Metanephros (tissue), 2 donors: Measurements from ENCODE around the gene ZNF428. TPM values are rescaled to one million over a fixed set of nuclear protein-coding genes. Genes with fewer than 3 reads are reported as not detected.

Experiments used
- small RNA-seq: library from RNA; depleted of rRNA; stranded (forward); fragments of <200 nt; gene quantifications from one replicate; pipeline ENCODE3, GENCODE V24; 2014; ENCODE audit warnings: low replicate concordance
- total RNA-seq: library from RNA; depleted of rRNA; stranded (reverse); fragments of >200 nt; gene quantifications from one replicate; pipeline ENCODE4 v1.2.3, GENCODE V29; 2014

Gene ZNF428, protein sequence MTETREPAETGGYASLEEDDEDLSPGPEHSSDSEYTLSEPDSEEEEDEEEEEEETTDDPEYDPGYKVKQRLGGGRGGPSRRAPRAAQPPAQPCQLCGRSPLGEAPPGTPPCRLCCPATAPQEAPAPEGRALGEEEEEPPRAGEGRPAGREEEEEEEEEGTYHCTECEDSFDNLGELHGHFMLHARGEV
- total RNA-seq, result 90.2 TPM

GRCh38 chr19:43619262-43620060, at the start of gene ZNF428:
ZNF428 (minus strand) TSS chr19:43619629; CDS start chr19:43614304, 5,325 bp downstream.

DNA sequence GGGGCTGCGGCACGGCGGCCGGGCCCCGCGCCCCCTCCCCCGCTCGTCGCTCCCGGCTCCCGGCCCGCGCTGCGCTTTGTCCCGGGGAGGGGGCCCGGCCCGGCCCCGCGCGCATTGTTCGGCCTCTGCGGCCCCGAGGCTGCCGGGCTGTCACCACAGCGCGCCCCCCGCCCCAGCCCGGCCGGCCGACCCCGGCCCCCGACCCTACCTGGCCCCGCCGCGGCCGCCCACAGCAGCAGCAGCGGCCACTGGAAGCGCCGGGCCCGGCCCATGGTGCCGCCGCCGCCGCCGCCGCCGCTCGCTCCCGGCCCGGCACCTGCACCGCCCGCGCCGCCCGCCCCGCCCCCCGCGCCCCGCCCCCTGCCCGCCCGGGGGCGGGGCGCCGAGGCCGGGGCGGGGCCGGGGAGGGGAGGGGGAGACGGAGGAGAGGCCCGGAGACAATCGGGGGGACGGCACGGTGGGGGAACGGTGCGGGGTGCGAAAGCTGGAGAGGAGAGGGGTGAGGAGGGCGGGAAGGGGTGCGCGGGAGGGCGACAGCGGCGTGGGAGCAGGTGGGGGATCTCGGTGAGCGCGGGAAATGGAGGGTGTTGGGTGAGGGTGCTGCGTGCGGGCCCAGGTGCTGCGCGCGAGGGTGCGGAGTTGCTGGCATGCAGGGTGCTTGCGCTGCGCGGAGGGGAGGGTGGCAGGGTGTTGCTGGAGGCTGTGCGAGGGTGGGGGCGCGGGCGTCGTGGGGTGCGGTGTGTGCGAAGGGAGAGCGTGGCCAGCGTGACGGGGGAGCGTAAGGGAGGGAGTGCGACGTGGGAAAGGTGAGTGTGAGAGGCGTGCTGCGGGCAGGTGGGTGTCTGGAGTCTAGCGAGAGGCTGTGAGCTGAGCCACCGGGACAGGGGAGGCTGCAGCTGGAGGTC, 20.3 kb upstream of the ZNF428 start, which contains the start of gene CADM4:
Gene CADM4, minus strand, starts transcription at position 332 of the 905 bp plus-strand sequence. Its CDS starts 60 bp downstream, at position 272.

DNA sequence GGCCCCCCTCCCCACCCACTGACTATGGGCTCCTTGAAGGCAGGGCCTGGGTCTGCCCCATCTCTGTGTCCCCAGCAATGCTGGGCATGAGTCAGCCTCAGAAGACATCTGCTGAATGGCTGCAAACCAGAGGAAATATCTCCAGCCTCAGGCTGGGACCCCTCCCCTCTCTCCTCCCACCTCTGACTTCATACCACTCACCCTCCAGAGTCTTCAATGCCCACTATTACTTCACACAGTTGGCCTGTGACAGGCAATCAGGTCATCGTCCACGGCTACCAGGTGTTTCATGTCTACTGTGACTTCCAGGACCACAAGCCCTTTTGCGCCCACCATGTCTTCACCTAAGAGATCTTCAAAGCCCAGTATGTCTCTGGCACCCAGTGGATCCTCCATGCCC, 7.6 kb downstream of the ZNF428 start, which contains the start of gene SRRM5:
Gene SRRM5, plus strand, starts transcription at position 301 of the 400 bp plus-strand sequence. Its CDS starts 34 bp downstream, at position 335.

DNA sequence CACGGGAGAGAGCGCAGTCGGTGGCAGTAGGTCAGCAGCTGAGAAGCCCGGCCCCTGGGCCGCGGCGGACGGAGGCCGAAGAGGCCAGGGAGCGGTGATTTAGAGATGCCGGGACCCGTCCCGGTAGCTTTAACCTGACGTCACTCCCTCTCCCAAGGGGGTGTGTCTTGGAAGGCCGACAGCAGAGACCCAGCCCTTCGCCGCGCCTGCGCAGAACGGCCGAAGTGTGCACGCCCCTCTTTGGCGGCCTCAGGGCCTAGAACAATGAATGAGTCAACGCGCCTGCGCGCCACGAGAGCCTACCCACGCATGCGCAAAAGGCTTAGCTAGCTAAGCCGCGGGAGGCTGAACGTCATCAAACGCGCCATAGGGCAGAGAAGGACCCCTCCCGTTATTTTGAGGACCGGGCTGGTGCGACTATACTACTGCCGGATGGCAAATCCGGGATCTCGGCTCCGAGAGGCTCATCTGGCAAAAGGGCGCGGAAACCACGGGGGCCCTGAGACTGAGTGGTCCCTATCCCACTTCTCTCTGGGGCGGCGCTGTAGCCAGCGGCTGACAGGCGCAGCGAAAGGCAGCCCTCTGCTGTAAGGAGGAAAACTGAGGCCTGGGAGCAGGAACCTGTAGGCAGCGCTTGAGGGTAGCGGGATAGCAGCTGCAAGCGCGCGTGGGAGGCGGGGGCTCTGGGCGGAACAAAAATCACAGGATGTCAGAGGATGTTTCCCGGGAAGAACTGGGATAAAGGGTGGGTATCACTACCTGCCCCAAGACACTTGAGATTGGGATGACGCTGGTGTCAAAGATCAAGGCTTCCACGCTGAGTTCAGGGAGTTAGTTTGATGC, 23.2 kb downstream of the ZNF428 start, which contains the start of the genes IRGQ and ZNF576:
Gene IRGQ, minus strand, starts transcription at position 136 of the 843 bp plus-strand sequence. CDS start 796 bp downstream, outside the sequence.
Gene ZNF576, plus strand, starts transcription at position 597 of the 843 bp plus-strand sequence. CDS start 514 bp downstream, outside the sequence.

GRCh38 chr19:43575156-43575950, 44.1 kb downstream of the ZNF428 start, which contains the start of the genes PINLYP and XRCC1:
PINLYP (plus strand) TSS chr19:43575801; CDS start chr19:43577192, 1,391 bp downstream.
XRCC1 (minus strand) TSS chr19:43575527; CDS start chr19:43575458, 69 bp downstream.

Small RNAs within 50 kb of the gene (small RNA-seq; reads per million reads assigned to genes)
- not detected for gene RN7SL368P

Other genes with a start within 250 kb of the ZNF428 start
- gene TEX101, start 204.7 kb downstream of the ZNF428 start, total RNA-seq, result not detected
- gene LYPD3, start 154.0 kb downstream of the ZNF428 start, total RNA-seq, result 0.70 TPM
- gene PHLDB3, start 114.9 kb downstream of the ZNF428 start, total RNA-seq, result 22.1 TPM
- gene ETHE1, start 92.4 kb downstream of the ZNF428 start, total RNA-seq, result 28.1 TPM
- gene ZNF575, start 86.4 kb downstream of the ZNF428 start, total RNA-seq, result 1.8 TPM
- gene XRCC1, start 44.1 kb downstream of the ZNF428 start, total RNA-seq, result 22.9 TPM
- 9.5 TPM for gene PINLYP, start 43.8 kb downstream of the ZNF428 start, total RNA-seq
- 33.1 TPM for gene IRGQ, start 23.5 kb downstream of the ZNF428 start, total RNA-seq
- 9.4 TPM for gene ZNF576, start 23.0 kb downstream of the ZNF428 start, total RNA-seq
- gene SRRM5, start 7.5 kb downstream of the ZNF428 start, total RNA-seq, result 0.06 TPM
- gene CADM4, start 20.2 kb upstream of the ZNF428 start, total RNA-seq, result 24.4 TPM
- 16.9 TPM for gene PLAUR, start 50.5 kb upstream of the ZNF428 start, total RNA-seq
- not detected for gene IRGC, start 96.4 kb upstream of the ZNF428 start, total RNA-seq
- 23.2 TPM for gene SMG9, start 135.3 kb upstream of the ZNF428 start, total RNA-seq
- gene KCNN4, start 161.3 kb upstream of the ZNF428 start, total RNA-seq, result 3.7 TPM
- 0.99 TPM for gene LYPD5, start 182.8 kb upstream of the ZNF428 start, total RNA-seq
- 26.7 TPM for gene ZNF283, start 207.7 kb upstream of the ZNF428 start, total RNA-seq